Measurements from ENCODE around the gene MGAT3.

Gene MGAT3

DNA sequence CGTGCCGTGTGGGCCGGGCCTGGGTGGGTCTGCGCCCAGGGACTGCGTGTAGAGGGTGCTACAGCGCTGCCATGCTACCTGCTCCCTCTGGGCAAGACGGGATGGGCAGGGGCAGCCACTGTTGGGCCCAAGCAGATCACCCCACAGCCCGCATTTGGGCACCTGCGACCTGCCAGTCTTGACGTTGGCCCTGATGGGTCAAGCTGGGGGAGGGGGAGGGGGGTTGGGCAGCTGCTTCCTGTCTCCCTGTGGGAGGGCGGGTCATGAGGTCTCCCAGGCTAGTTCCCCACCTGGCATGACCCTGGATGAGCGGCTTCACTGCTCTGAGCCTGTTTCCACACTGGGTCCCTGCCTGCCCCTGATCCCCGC is 78.5 kb downstream of the MGAT3 start:
- Histone ChIP-seq H3K4me3 (no peak overlapping the region), H3K4me2 (peak overlapping the region in 10 of 11 experiments; percentile 34 to 99 (median 66); a peak in 20 of 22 replicates), H3K9me3 (replicated peaks in 1 of 11) (no peaks in the 10 kb centered on the region), H4K20me1 (peaks cover 0 to 18% (median 13%) of the 10 kb centered on the region in 11 experiments; a peak in 19 of 22 replicates), H3K36me3 (peaks cover 1 to 11% (median 9%) of the 10 kb centered on the region in 11 experiments; a peak in 18 of 22 replicates), H3K4me1 (peaks cover 24 to 57% (median 47%) of the 10 kb centered on the region in 10 experiments), H3K27ac (peak overlapping the region in 1 of 11 experiments; percentile 96; a peak in 3 of 22 replicates), H3K9ac (peak overlapping the region in 3 of 11 experiments; percentile 13 to 38 (median 36); a peak in 4 of 22 replicates), H3K27me3 (no peaks in the 10 kb centered on the region)
- no peak for TF ChIP-seq Cebpa-rat (IDR thresholded peaks at IDR 0.05)

DNA sequence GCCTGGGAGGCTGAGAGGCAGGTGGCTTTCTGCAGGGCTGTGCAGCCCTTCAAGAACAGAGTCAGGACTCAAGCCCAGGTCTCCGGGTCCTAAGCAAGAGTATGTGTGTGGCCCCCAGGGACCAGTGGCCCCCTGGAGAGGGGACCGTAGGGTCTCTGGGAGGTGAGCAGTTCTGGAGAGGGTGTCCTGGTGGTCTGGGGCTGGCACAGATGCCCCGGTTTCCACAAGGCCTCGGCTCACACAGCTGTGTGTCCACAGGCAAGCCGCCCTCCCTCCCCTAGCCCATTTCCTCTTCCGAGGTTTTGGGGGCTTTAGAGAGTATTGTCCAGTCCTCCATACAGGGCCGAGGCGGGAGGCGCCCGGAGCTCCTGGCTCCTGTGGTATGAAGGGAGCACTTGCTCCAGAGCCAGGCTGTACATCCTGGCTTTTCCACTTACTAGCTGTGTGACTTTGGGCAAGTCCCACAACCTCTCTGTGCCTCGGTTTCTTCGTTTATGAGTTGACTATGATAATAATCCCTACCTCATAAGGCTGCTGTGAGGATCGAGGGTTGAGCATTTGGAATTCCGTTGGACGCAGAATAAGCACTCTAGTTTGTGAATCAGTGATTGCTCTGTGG is 79.1 kb downstream of the MGAT3 start:
- H3K4me1 ChIP-seq = peaks cover 18 to 51% (median 41%) of the 10 kb centered on the region in 10 experiments
- peaks cover 0 to 12% (median 7%) of the 10 kb centered on the region in 11 experiments; a peak in 13 of 22 replicates for H4K20me1 ChIP-seq
- no peak overlapping the region for H3K4me3 ChIP-seq
- no peak overlapping the region; a peak in 1 of 22 replicates for H3K27ac ChIP-seq
- H3K4me2 ChIP-seq = peak overlapping the region in 8 of 11 experiments; percentile 42 to 99 (median 66); a peak in 10 of 22 replicates
- peaks cover 0 to 8% (median 6%) of the 10 kb centered on the region in 11 experiments; a peak in 9 of 22 replicates for H3K36me3 ChIP-seq
- no peaks in the 10 kb centered on the region for H3K27me3 ChIP-seq
- H3K9ac ChIP-seq = peak overlapping the region in 1 of 11 experiments; percentile 36; a peak in 1 of 22 replicates
- no peak for TF ChIP-seq Cebpa-rat (IDR thresholded peaks at IDR 0.05)
- H3K9me3 ChIP-seq (replicated peaks in 1 of 11) = no peaks in the 10 kb centered on the region

DNA sequence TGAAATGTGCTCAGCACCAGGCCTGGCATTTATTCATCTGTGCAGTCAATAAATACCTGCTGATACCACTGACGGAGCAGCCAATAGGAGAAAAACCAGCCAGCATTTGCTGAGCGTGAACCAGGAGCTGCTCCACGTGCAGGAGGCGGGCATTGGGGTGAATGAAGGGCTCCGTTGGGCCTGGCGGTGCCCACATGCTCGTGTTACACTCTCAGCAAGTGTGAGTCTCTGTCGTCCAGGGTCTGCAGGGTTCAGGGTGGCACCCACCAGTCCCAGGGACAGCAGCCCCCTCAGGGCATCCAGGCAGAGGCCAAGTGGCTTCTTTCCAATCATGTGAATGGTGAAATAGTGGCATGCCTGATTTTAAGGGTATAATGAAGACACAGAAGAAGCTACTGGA is 79.9 kb downstream of the MGAT3 start:
- Histone ChIP-seq H3K9ac (no peak overlapping the region), H4K20me1 (peaks cover 0 to 4% (median 0%) of the 10 kb centered on the region in 11 experiments; a peak in 4 of 22 replicates), H3K4me1 (peaks cover 10 to 43% (median 33%) of the 10 kb centered on the region in 10 experiments), H3K27ac (no peak overlapping the region), H3K27me3 (no peaks in the 10 kb centered on the region), H3K36me3 (no peaks in the 10 kb centered on the region; a peak in 1 of 22 replicates), H3K4me2 (no peak overlapping the region), H3K4me3 (no peak overlapping the region), H3K9me3 (replicated peaks in 1 of 11) (no peaks in the 10 kb centered on the region)
- no peak for TF ChIP-seq Cebpa-rat (IDR thresholded peaks at IDR 0.05)

DNA sequence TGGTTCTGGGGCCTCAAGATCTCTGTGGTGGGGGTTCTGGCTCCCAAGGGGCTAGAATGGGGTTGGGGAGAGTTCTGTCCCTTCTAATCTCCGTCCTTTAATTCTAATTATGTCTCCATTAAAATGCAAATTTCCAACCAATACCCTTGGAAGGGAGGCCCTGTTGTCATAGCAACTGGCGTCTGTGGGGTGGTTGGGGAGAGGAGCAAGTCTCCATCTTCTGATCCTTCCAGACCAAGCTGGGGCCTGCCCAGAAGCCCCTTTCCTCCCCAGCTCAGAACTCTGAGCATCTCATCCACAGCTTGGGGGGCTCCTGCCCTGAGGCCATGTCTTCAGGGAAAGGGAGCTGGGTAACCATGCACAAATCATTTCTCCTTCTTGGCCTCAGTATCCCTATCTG is 81.2 kb downstream of the MGAT3 start:
- no peak for TF ChIP-seq Cebpa-rat (IDR thresholded peaks at IDR 0.05)
- Histone ChIP-seq H3K27me3 (no peaks in the 10 kb centered on the region), H3K9me3 (replicated peaks in 1 of 11) (no peaks in the 10 kb centered on the region), H3K4me3 (no peak overlapping the region), H3K27ac (no peak overlapping the region), H3K4me1 (peaks cover 8 to 43% (median 35%) of the 10 kb centered on the region in 10 experiments; a peak in 19 of 20 replicates), H4K20me1 (no peaks in the 10 kb centered on the region; a peak in 1 of 22 replicates), H3K4me2 (no peak overlapping the region), H3K9ac (no peak overlapping the region), H3K36me3 (no peaks in the 10 kb centered on the region)
